Sigmoid colon (tissue), 4 donors: ENCODE results near the gene DNAH3.

ENCODE experiments used
- POLR2A ChIP-seq, 2 donors: fragments of 450-650 bp; IDR thresholded peaks; one replicate each; pipeline ENCODE4 v1.6.1; 2016; ENCODE audit warnings: antibody characterized with exemption in 2 of 2, mild to moderate bottlenecking in 2 of 2, moderate library complexity in 2 of 2
- POLR2AphosphoS5 ChIP-seq, 4 donors: sonication (generic); formaldehyde crosslinking; IDR thresholded peaks; one replicate each; pipeline ENCODE4 v1.6.1; 2017; ENCODE audit warnings: antibody characterized with exemption in 4 of 4
- TF ChIP-seq, protein P1 (sequence below), 4 experiments: fragments of 450-650 bp in 3 of 4; fragments of 200-600 bp in 1 of 4; IDR thresholded peaks; one replicate each; pipeline ENCODE4 v1.5.1; 2016 to 2019; ENCODE audit warnings: antibody characterized with exemption in 4 of 4, mild to moderate bottlenecking in 3 of 4, moderate library complexity in 2 of 4

DNA sequence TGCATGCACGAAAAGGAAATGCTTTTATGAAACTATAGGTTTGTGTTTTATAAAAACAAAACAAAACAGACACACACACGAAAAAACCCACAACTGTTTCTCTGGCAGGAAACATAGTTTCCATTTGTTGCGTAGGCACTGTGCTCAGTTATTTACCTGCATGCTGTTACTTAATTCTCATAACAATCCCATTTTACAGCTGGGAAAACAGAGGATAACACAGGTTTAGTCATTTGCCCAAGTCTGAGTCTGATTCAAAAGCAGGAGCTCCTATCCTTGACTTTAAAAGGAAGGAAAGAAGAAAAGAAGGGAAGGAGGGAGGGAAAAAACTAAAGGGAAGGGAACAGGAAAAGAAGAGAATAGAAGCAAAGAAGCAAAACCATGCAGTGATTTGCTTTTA, 117.4 kb downstream of the DNAH3 start:
- TF ChIP-seq POLR2AphosphoS5 (IDR thresholded peaks at IDR 0.05) (no peak), POLR2A (IDR thresholded peaks at IDR 0.05) (no peak)
- TF ChIP-seq, protein P1, sequence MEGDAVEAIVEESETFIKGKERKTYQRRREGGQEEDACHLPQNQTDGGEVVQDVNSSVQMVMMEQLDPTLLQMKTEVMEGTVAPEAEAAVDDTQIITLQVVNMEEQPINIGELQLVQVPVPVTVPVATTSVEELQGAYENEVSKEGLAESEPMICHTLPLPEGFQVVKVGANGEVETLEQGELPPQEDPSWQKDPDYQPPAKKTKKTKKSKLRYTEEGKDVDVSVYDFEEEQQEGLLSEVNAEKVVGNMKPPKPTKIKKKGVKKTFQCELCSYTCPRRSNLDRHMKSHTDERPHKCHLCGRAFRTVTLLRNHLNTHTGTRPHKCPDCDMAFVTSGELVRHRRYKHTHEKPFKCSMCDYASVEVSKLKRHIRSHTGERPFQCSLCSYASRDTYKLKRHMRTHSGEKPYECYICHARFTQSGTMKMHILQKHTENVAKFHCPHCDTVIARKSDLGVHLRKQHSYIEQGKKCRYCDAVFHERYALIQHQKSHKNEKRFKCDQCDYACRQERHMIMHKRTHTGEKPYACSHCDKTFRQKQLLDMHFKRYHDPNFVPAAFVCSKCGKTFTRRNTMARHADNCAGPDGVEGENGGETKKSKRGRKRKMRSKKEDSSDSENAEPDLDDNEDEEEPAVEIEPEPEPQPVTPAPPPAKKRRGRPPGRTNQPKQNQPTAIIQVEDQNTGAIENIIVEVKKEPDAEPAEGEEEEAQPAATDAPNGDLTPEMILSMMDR (IDR thresholded peaks at IDR 0.05) = no peak
